HUES48 (cell line): ENCODE measurements around the gene SLX9.

Source experiments
- H3K27ac ChIP-seq: one replicate; pipeline ENCODE4 v1.7.0; 2013; ENCODE audit warnings: low read depth, low read length, inconsistent platforms
- H3K27me3 ChIP-seq: 2 replicates; pipeline ENCODE4 v1.6.1; 2013; ENCODE audit warnings: mild to moderate bottlenecking, low read length; ENCODE audit not compliant: control insufficient read depth, insufficient read depth
- H3K36me3 ChIP-seq: 2 replicates; pipeline ENCODE4 v1.6.1; 2013; ENCODE audit warnings: low read length; ENCODE audit not compliant: control insufficient read depth, insufficient read depth
- H3K4me1 ChIP-seq: 2 replicates; pipeline ENCODE4 v1.6.1; 2013; ENCODE audit warnings: mild to moderate bottlenecking, low read length; ENCODE audit not compliant: control insufficient read depth, insufficient read depth
- H3K4me3 ChIP-seq: 2 replicates; pipeline ENCODE4 v1.5.1; 2013; ENCODE audit warnings: mild to moderate bottlenecking, low read depth, low read length
- H3K9ac ChIP-seq: 2 replicates; pipeline ENCODE4 v1.6.1; 2013; ENCODE audit warnings: mild to moderate bottlenecking, low read depth, low read length, moderate library complexity
- H3K9me3 ChIP-seq: 2 replicates; pipeline ENCODE4 v1.6.1; 2013; ENCODE audit warnings: low read length; ENCODE audit not compliant: control insufficient read depth, insufficient read depth

The SLX9 gene

DNA sequence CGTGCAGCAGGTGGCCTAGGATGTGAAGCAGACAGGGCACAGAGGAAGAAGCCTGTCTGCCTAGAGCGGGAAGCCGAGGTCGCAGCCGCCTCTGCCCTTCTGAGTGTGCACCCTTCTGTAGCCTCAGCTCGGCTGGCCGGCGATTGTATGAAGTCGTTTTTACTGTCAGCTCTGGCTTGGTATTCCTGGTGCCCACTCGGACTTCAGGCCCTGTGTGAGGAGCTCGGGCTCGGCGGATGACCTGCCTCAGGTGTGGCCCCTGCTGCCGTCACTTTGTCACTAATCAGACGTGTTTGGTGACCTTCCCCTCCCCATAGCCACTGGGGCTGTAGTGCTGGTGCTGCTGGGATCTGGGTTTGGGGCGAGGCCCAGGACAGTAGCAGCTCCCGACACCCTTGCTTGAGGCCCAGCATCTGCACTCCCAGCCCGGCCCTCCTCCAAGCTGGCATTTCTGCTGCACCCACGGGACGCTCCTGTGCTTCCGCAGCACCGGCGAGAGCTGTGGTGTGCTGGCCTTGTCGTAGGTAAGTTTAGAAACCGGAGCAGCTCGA is 18.1 kb downstream of the SLX9 start:
- H3K9ac ChIP-seq, result no peak overlapping the region
- peaks cover 88% of the 10 kb centered on the region for H3K36me3 ChIP-seq
- no peaks in the 10 kb centered on the region for H3K9me3 ChIP-seq
- no peak overlapping the region for H3K4me3 ChIP-seq
- H3K27ac ChIP-seq, result peak overlapping the region; percentile 71
- no peaks in the 10 kb centered on the region for H3K27me3 ChIP-seq
- H3K4me1 ChIP-seq, result no peaks in the 10 kb centered on the region

GRCh38 chr21:44958471-44959191 is 18.8 kb downstream of the SLX9 start:
- Histone ChIP-seq H3K9me3 (no peaks in the 10 kb centered on the region), H3K27ac (peak overlapping the region; percentile 71), H3K9ac (no peak overlapping the region; the same call in 1 of the 2 replicates), H3K4me3 (no peak overlapping the region), H3K4me1 (no peaks in the 10 kb centered on the region), H3K36me3 (peaks cover 86% of the 10 kb centered on the region), H3K27me3 (no peaks in the 10 kb centered on the region)

- no peak overlapping the region for H3K9ac ChIP-seq
- peak overlapping the region; percentile 32 for H3K27ac ChIP-seq
- H3K36me3 ChIP-seq, result peaks cover 77% of the 10 kb centered on the region
- no peaks in the 10 kb centered on the region for H3K4me1 ChIP-seq
- H3K9me3 ChIP-seq, result no peaks in the 10 kb centered on the region
- no peaks in the 10 kb centered on the region for H3K27me3 ChIP-seq
- no peak overlapping the region for H3K4me3 ChIP-seq
Measured at GRCh38 chr21:44959376-44960091, 19.7 kb downstream of the SLX9 start.

DNA sequence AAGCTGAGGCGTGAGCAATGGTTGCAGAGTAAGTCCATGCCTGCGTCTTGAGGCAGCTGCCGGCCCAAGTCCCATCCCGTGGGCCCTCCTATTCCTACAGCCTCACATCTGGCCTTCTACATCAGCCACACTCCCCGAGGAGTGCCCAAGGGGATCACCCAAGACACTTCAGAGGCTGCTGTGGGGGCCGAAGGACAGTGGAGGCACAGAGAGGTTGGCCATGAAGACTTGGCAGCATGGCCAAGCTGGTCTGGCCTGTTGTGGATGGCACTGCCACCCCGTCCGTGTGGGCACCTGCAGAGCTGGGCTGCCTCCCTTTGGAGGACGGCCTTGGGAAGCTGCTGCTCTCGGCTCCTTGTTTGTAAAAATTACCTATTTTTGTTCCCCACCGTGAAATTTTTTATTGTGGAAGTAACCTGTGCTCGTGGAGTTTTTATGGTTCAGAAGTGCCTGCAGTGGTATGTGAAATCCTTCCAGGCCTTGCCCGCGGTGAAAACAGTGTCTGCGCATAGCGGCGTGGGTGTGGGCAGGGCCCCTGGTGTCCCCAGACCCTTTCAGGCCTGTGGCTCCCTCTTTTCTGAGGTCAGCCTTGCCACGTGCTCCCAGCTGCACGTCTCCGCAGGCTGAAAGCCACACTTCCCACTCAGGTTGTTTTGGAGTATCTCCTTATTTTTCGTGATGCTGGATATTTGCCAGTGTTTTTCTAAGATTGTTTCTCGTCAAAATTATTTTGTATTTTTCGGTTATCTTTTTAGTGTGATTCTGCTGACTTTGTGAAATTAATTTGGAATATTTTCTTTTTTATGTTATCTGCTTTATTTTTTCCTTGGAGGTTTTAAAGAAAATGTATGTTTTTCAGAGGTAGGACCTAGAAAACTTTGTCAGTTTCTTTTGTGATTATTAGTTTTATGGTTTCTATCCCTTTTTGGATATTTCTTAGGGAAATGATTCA is 20.6 kb downstream of the SLX9 start:
- H3K4me3 ChIP-seq, result no peak overlapping the region
- H3K27ac ChIP-seq, result no peak overlapping the region
- no peaks in the 10 kb centered on the region for H3K9me3 ChIP-seq
- no peaks in the 10 kb centered on the region for H3K4me1 ChIP-seq
- peaks cover 73% of the 10 kb centered on the region for H3K36me3 ChIP-seq
- H3K27me3 ChIP-seq, result no peaks in the 10 kb centered on the region
- H3K9ac ChIP-seq, result no peak overlapping the region

GRCh38 chr21:44962403-44962966 is 22.7 kb downstream of the SLX9 start:
- Histone ChIP-seq H3K27me3 (no peaks in the 10 kb centered on the region), H3K27ac (no peak overlapping the region), H3K4me1 (no peaks in the 10 kb centered on the region)

GRCh38 chr21:44964381-44964780 is 24.6 kb downstream of the SLX9 start:
- no peak overlapping the region for H3K9ac ChIP-seq
- no peak overlapping the region for H3K27ac ChIP-seq
- peaks cover 62% of the 10 kb centered on the region for H3K36me3 ChIP-seq
- H3K9me3 ChIP-seq, result no peaks in the 10 kb centered on the region
- H3K4me1 ChIP-seq, result no peaks in the 10 kb centered on the region
- no peak overlapping the region for H3K4me3 ChIP-seq
- no peaks in the 10 kb centered on the region for H3K27me3 ChIP-seq

More at GRCh38 chr21:44962403-44962966, 22.7 kb downstream of the SLX9 start:
- no peak overlapping the region for H3K4me3 ChIP-seq
- no peaks in the 10 kb centered on the region for H3K9me3 ChIP-seq
- peaks cover 65% of the 10 kb centered on the region for H3K36me3 ChIP-seq
- H3K9ac ChIP-seq, result no peak overlapping the region

DNA sequence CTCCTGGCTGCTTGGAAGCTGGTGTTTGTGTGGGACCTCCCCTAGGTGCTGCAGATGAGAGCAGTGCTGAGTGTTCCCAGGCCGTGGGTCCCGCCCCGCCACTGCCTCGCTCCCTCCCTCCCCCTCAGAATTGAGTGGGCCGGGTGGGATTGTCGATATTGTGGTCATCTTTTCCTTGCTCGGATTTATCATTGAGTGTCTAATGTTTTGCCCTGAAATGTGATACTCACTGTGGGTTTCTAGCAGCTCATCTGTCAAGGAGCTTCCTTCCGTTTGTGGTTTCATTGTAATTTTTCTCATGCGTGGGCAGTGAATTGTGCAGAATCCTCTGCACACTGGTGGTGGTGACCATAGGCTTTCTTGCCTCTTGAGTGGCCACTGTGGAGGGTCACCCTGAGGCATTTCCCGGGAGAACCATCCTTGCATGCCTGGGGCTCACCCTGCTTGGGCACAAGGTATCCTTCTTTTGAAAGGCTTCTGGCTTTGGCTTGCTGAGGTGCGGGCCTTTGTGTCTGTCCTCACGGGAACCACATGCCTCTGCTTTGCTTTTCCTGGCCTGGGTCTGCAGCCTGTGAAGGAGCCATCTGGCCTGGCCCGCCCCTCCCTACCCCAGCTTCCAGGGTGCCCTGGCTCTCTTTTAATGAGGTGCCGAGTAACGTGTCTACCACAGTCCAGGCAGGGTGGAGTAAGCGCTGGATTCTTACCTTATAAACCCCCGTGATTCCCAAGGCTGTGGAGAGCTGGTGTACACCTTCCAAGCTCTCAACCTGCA is 25.6 kb downstream of the SLX9 start:
- Histone ChIP-seq H3K4me3 (no peak overlapping the region), H3K9me3 (no peaks in the 10 kb centered on the region), H3K4me1 (no peaks in the 10 kb centered on the region; the same call in 1 of the 2 replicates), H3K36me3 (peaks cover 61% of the 10 kb centered on the region), H3K27ac (no peak overlapping the region), H3K9ac (no peak overlapping the region; the same call in 1 of the 2 replicates), H3K27me3 (no peaks in the 10 kb centered on the region)

- Histone ChIP-seq H3K4me3 (no peak overlapping the region), H3K9me3 (no peaks in the 10 kb centered on the region), H3K4me1 (no peaks in the 10 kb centered on the region; the same call in 1 of the 2 replicates), H3K27me3 (no peaks in the 10 kb centered on the region), H3K36me3 (peaks cover 52% of the 10 kb centered on the region), H3K27ac (no peak overlapping the region), H3K9ac (no peak overlapping the region)
Measured at GRCh38 chr21:44966135-44967081, 26.6 kb downstream of the SLX9 start.
